NK-92 (cell line): ENCODE results near the gene NR6A1.

Experiments used
- DNase-seq: peaks from one replicate; lab custom pipeline; 2025; ENCODE audit not compliant: unreplicated experiment; lab: John Stamatoyannopoulos, UW

The NR6A1 gene

GRCh38 chr9:124730772-124731171 is 40.3 kb downstream of the NR6A1 start:
- no peak for DNase-seq

GRCh38 chr9:124726886-124727285 is 44.2 kb downstream of the NR6A1 start:
- no peak for DNase-seq

GRCh38 chr9:124725068-124725452 is 46.1 kb downstream of the NR6A1 start:
- DNase-seq = no peak

- DNase-seq = no peak
These were observed 46.6 kb downstream of the NR6A1 start for GRCh38 chr9:124724415-124725067.

GRCh38 chr9:124723352-124723751 is 47.8 kb downstream of the NR6A1 start:
- DNase-seq = no peak

- DNase-seq = no peak
These were observed 49.8 kb downstream of the NR6A1 start for GRCh38 chr9:124721109-124721906.

- no peak for DNase-seq
These were observed 50.5 kb downstream of the NR6A1 start for GRCh38 chr9:124720429-124721108.

GRCh38 chr9:124718928-124719327 is 52.2 kb downstream of the NR6A1 start:
- no peak for DNase-seq

- DNase-seq = no peak
These were observed 53.5 kb downstream of the NR6A1 start for GRCh38 chr9:124717597-124717996.

- no peak for DNase-seq
These were observed 54.3 kb downstream of the NR6A1 start for GRCh38 chr9:124716808-124717207.

GRCh38 chr9:124710766-124711165 is 60.3 kb downstream of the NR6A1 start:
- no peak for DNase-seq

GRCh38 chr9:124709292-124709690 is 61.8 kb downstream of the NR6A1 start:
- no peak for DNase-seq

- no peak for DNase-seq
These were observed 62.3 kb downstream of the NR6A1 start for GRCh38 chr9:124708633-124709291.

- no peak for DNase-seq
These were observed 63.0 kb downstream of the NR6A1 start for GRCh38 chr9:124708074-124708473.

GRCh38 chr9:124707666-124708065 is 63.4 kb downstream of the NR6A1 start:
- no peak for DNase-seq

GRCh38 chr9:124706685-124707084 is 64.4 kb downstream of the NR6A1 start:
- no peak for DNase-seq

GRCh38 chr9:124699575-124699974 is 71.5 kb downstream of the NR6A1 start:
- DNase-seq = no peak

GRCh38 chr9:124698265-124698664 is 72.8 kb downstream of the NR6A1 start:
- DNase-seq = no peak

GRCh38 chr9:124697326-124698200 is 73.5 kb downstream of the NR6A1 start:
- DNase-seq = no peak

GRCh38 chr9:124696101-124696500 is 75.0 kb downstream of the NR6A1 start:
- DNase-seq = no peak
